ENCODE measurements around the gene IQCN.

The IQCN gene

GRCh38 chr19:18313398-18313797 lies 39.1 kb upstream of the IQCN start:
- POLR2A ChIA-PET = interaction anchor here (0.6 to 1.5 kb wide), 2 partner anchors 32 to 37 kb away, joined by 3 read pairs; no protein-coding TSS in a partner anchor

GRCh38 chr19:18312092-18312534 lies 37.9 kb upstream of the IQCN start:
- H3K27ac ChIP-seq (ENCODE audit: extremely low read depth, low read depth, low read length) = 0 out of 2 replicates have a peak overlapping the region, but pooled peaks have one; percentile 9
- CTCF ChIA-PET = interaction anchor here (3.3 kb wide), 1 partner anchor 33 kb away, joined by 14 read pairs; no protein-coding TSS in a partner anchor
- no peaks in the 10 kb centered on the region for H3K4me1 ChIP-seq (ENCODE audit: control insufficient read depth, insufficient read depth, low read length)
- no peak overlapping the region for H3K4me3 ChIP-seq (ENCODE audit: low read depth, low read length)
- POLR2A ChIA-PET = interaction anchor here (0.9 to 1.5 kb wide), 2 partner anchors 19 to 30 kb away, joined by 3 read pairs; no protein-coding TSS in a partner anchor
- peaks cover 10 to 88% of the 10 kb centered on the region in 2 experiments; a peak in 2 of 3 replicates for H3K36me3 ChIP-seq (ENCODE audit: control insufficient read depth in 2 of 2, insufficient read depth in 1 of 2, low read length in 2 of 2)
- no peak for TF ChIP-seq ZNF596 (tag by site-specific recombination; IDR thresholded peaks at IDR 0.05)
- no peak for TF ChIP-seq ZNF473 (tag by site-specific recombination; IDR thresholded peaks at IDR 0.05)
- TF ChIP-seq BCL11A (tag by site-specific recombination; IDR thresholded peaks at IDR 0.05; ENCODE audit: low read depth) = 0 out of 2 replicates have a peak, but pooled peaks have one; percentile 24
- 0 out of 2 replicates have a peak, but pooled peaks have one; percentile 11 for TF ChIP-seq HIC1 (tag by site-specific recombination; IDR thresholded peaks at IDR 0.05)
- no peak for TF ChIP-seq ZNF548 (tag by site-specific recombination; IDR thresholded peaks at IDR 0.05)
- TF ChIP-seq ZNF449 (tag by site-specific recombination; IDR thresholded peaks at IDR 0.05) = no peak
- no peak for TF ChIP-seq YY1 (tag by site-specific recombination; IDR thresholded peaks at IDR 0.05)
- H3K9me3 ChIP-seq (ENCODE audit: control insufficient read depth, insufficient read depth, low read depth, low read length) = no peaks in the 10 kb centered on the region

More at GRCh38 chr19:18313398-18313797, 39.1 kb upstream of the IQCN start:
- Histone ChIP-seq H3K27ac (ENCODE audit: extremely low read depth, low read depth, low read length) (no peak overlapping the region), H3K4me3 (ENCODE audit: low read depth, low read length) (no peak overlapping the region), H3K36me3 (ENCODE audit: control insufficient read depth in 2 of 2, insufficient read depth in 1 of 2, low read length in 2 of 2) (peaks cover 10 to 75% of the 10 kb centered on the region in 2 experiments; a peak in 2 of 3 replicates), H3K4me1 (ENCODE audit: control insufficient read depth, insufficient read depth, low read length) (no peaks in the 10 kb centered on the region), H3K9me3 (ENCODE audit: control insufficient read depth, insufficient read depth, low read depth, low read length) (no peaks in the 10 kb centered on the region)
- CTCF ChIA-PET = interaction anchor here (0.6 to 3.3 kb wide), 2 partner anchors 34 to 41 kb away, joined by 4 to 14 read pairs; no protein-coding TSS in a partner anchor
- no peak for TF ChIP-seq ZFP3 (tag by site-specific recombination; IDR thresholded peaks at IDR 0.05; ENCODE audit: low read depth)
- no peak for TF ChIP-seq PRDM1 (tag by site-specific recombination; IDR thresholded peaks at IDR 0.05)
- TF ChIP-seq ZNF670 (tag by site-specific recombination; IDR thresholded peaks at IDR 0.05; ENCODE audit: low read depth) = no peak
- no peak for TF ChIP-seq ZNF133 (tag by site-specific recombination; IDR thresholded peaks at IDR 0.05)
- TF ChIP-seq ZNF121 (tag by site-specific recombination; IDR thresholded peaks at IDR 0.05) = peak; percentile 87

GRCh38 chr19:18311502-18312091 lies 37.3 kb upstream of the IQCN start:
- Histone ChIP-seq H3K27ac (ENCODE audit: extremely low read depth, low read depth, low read length) (0 out of 2 replicates have a peak overlapping the region, but pooled peaks have one; percentile 9), H3K9me3 (ENCODE audit: control insufficient read depth, insufficient read depth, low read depth, low read length) (no peaks in the 10 kb centered on the region), H3K36me3 (ENCODE audit: control insufficient read depth in 2 of 2, insufficient read depth in 1 of 2, low read length in 2 of 2) (peaks cover 10 to 92% of the 10 kb centered on the region in 2 experiments; a peak in 2 of 3 replicates), H3K4me3 (ENCODE audit: low read depth, low read length) (no peak overlapping the region), H3K4me1 (ENCODE audit: control insufficient read depth, insufficient read depth, low read length) (no peaks in the 10 kb centered on the region)
- ChIA-PET CTCF (interaction anchor here (0.9 to 3.3 kb wide), 2 partner anchors 32 to 125 kb away, joined by 3 to 14 read pairs; no protein-coding TSS in a partner anchor), POLR2A (interaction anchor here (0.9 to 1.9 kb wide), 2 partner anchors 19 to 31 kb away, joined by 3 to 10 read pairs; partner anchors contain the start of gene JUND)
- TF ChIP-seq ZIC2 (tag by site-specific recombination; IDR thresholded peaks at IDR 0.05) = 0 out of 2 replicates have a peak, but pooled peaks have one; percentile 13
- TF ChIP-seq ZNF600 (tag by site-specific recombination; IDR thresholded peaks at IDR 0.05) = peak; percentile 62
- 0 out of 2 replicates have a peak, but pooled peaks have one; percentile 4 for TF ChIP-seq SCRT2 (tag by site-specific recombination; IDR thresholded peaks at IDR 0.05)
- no peak for TF ChIP-seq PATZ1 (tag by site-specific recombination; IDR thresholded peaks at IDR 0.05)
- no peak for TF ChIP-seq ZNF510 (tag by site-specific recombination; IDR thresholded peaks at IDR 0.05; ENCODE audit: insufficient replicate concordance)
- no peak for TF ChIP-seq ZNF280C (tag by site-specific recombination; IDR thresholded peaks at IDR 0.05)
